ENCODE measurements around the gene INTS6. TPM values are rescaled to one million over a fixed set of nuclear protein-coding genes. Genes with fewer than 3 reads are reported as not detected.

The INTS6 gene
- total RNA-seq, 2 experiments from 2014 or later = 45.6 to 58.7 TPM

DNA sequence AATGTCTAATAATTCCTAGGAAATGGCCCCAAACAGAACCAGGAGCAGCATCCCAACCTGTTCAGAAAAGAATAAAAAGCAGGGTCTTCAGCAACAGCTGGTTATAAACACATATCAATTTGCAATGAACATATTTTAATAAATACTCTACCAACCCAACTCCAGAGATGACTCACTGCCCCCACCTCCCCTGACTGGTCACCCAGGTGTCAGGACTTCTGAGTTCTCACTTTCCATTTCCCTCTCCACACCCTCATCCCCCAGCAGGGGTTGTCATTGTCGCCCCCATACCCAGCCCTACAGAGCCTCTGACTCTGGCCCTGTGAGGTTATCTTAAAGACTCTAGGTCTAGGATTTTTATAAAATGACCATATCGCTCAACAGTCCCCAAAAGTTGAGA lies 106.4 kb downstream of the INTS6 start:
- Histone ChIP-seq H2AFZ (ENCODE audit: low read length) (no peak overlapping the region), H3K9me2 (ENCODE audit: insufficient read depth, low read length) (no peaks in the 10 kb centered on the region), H3K36me3 (ENCODE audit: insufficient read depth, low read length) (no peaks in the 10 kb centered on the region), H3K79me2 (ENCODE audit: insufficient read depth, low read depth, low read length) (no peaks in the 10 kb centered on the region), H3K4me1 (ENCODE audit: insufficient read depth, low read length, poor library complexity, severe bottlenecking) (no peaks in the 10 kb centered on the region), H3K9me3 (ENCODE audit: low read length) (no peaks in the 10 kb centered on the region), H3K27ac (ENCODE audit: low read depth, low read length, poor library complexity, severe bottlenecking) (no peak overlapping the region), H3K4me2 (ENCODE audit: low read length) (no peak overlapping the region), H4K20me1 (ENCODE audit: insufficient read depth, low read length) (no peaks in the 10 kb centered on the region), H3K4me3 (ENCODE audit: low read depth, low read length, poor library complexity, severe bottlenecking) (no peak overlapping the region)
- TF ChIP-seq EZH2phosphoT487 (IDR thresholded peaks at IDR 0.05; ENCODE audit: borderline replicate concordance, low read depth, low read length) = no peak
- TF ChIP-seq, protein P1, sequence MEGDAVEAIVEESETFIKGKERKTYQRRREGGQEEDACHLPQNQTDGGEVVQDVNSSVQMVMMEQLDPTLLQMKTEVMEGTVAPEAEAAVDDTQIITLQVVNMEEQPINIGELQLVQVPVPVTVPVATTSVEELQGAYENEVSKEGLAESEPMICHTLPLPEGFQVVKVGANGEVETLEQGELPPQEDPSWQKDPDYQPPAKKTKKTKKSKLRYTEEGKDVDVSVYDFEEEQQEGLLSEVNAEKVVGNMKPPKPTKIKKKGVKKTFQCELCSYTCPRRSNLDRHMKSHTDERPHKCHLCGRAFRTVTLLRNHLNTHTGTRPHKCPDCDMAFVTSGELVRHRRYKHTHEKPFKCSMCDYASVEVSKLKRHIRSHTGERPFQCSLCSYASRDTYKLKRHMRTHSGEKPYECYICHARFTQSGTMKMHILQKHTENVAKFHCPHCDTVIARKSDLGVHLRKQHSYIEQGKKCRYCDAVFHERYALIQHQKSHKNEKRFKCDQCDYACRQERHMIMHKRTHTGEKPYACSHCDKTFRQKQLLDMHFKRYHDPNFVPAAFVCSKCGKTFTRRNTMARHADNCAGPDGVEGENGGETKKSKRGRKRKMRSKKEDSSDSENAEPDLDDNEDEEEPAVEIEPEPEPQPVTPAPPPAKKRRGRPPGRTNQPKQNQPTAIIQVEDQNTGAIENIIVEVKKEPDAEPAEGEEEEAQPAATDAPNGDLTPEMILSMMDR (conservative IDR thresholded peaks at IDR 0.05; ENCODE audit: low read length) = no peak
- no peak for DNase-seq (ENCODE audit: low spot score)
- intact Hi-C loops (cut with micrococcal nuclease; ENCODE audit: unreplicated experiment) = no loop called here
- no TSS peak for BruUV-seq (replicated peaks)
- POLR2A ChIA-PET = interaction anchor here (1.2 kb wide), 1 partner anchor 12 kb away, joined by 3 read pairs; no protein-coding TSS in a partner anchor
- CTCF ChIA-PET (ENCODE audit: unreplicated experiment) = no interaction called here

GRCh38 chr13:51343475-51343874 lies 109.4 kb downstream of the INTS6 start:
- Histone ChIP-seq H3K4me1 (ENCODE audit: insufficient read depth, low read length, poor library complexity, severe bottlenecking) (no peaks in the 10 kb centered on the region), H3K79me2 (ENCODE audit: insufficient read depth, low read depth, low read length) (no peaks in the 10 kb centered on the region), H3K4me2 (ENCODE audit: low read length) (no peak overlapping the region), H3K36me3 (ENCODE audit: insufficient read depth, low read length) (no peaks in the 10 kb centered on the region), H4K20me1 (ENCODE audit: insufficient read depth, low read length) (no peaks in the 10 kb centered on the region), H3K9me3 (ENCODE audit: low read length) (no peaks in the 10 kb centered on the region), H3K4me3 (ENCODE audit: low read depth, low read length, poor library complexity, severe bottlenecking) (no peak overlapping the region), H3K9me2 (ENCODE audit: insufficient read depth, low read length) (no peaks in the 10 kb centered on the region), H2AFZ (ENCODE audit: low read length) (no peak overlapping the region), H3K27ac (ENCODE audit: low read depth, low read length, poor library complexity, severe bottlenecking) (no peak overlapping the region)
- ChIA-PET POLR2A (interaction anchor here (0.6 to 1.1 kb wide), 3 partner anchors 33 to 92 kb away, joined by 3 read pairs; no protein-coding TSS in a partner anchor), CTCF (ENCODE audit: unreplicated experiment) (no interaction called here)
- DNase-seq (ENCODE audit: low spot score) = no peak
- intact Hi-C loops (cut with micrococcal nuclease; ENCODE audit: unreplicated experiment) = no loop called here
- TF ChIP-seq, protein P1 (conservative IDR thresholded peaks at IDR 0.05; ENCODE audit: low read length) = no peak
- TF ChIP-seq EZH2phosphoT487 (IDR thresholded peaks at IDR 0.05; ENCODE audit: borderline replicate concordance, low read depth, low read length) = no peak
- BruUV-seq (replicated peaks) = no TSS peak

DNA sequence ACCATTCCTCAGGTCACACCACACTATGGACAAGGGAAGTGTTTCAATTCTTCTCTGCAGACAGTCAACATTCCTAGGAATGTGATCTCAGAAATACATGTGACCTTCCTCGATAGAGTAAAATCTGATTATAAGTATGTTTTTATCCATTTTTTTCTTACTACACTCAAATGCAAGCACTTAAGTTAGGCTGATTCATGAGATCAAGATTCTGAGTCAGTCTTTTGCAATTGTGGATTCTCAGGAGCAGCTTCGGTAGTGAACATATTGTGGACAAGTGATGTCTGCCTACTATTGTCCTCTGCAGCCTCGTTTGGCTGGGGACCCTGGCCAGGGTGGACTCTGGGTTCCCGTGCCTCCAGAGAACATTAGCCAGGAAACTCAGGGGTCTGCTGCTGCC lies 110.1 kb downstream of the INTS6 start:
- TF ChIP-seq EZH2phosphoT487 (IDR thresholded peaks at IDR 0.05; ENCODE audit: borderline replicate concordance, low read depth, low read length) = no peak
- TF ChIP-seq, protein P1 (conservative IDR thresholded peaks at IDR 0.05; ENCODE audit: low read length) = no peak
- intact Hi-C loops (cut with micrococcal nuclease; ENCODE audit: unreplicated experiment) = no loop called here
- Histone ChIP-seq H3K4me1 (ENCODE audit: insufficient read depth, low read length, poor library complexity, severe bottlenecking) (no peaks in the 10 kb centered on the region), H3K4me3 (ENCODE audit: low read depth, low read length, poor library complexity, severe bottlenecking) (no peak overlapping the region), H3K9me2 (ENCODE audit: insufficient read depth, low read length) (no peaks in the 10 kb centered on the region), H3K36me3 (ENCODE audit: insufficient read depth, low read length) (no peaks in the 10 kb centered on the region), H4K20me1 (ENCODE audit: insufficient read depth, low read length) (no peaks in the 10 kb centered on the region), H3K79me2 (ENCODE audit: insufficient read depth, low read depth, low read length) (no peaks in the 10 kb centered on the region), H2AFZ (ENCODE audit: low read length) (no peak overlapping the region), H3K9me3 (ENCODE audit: low read length) (no peaks in the 10 kb centered on the region), H3K27ac (ENCODE audit: low read depth, low read length, poor library complexity, severe bottlenecking) (no peak overlapping the region), H3K4me2 (ENCODE audit: low read length) (no peak overlapping the region)
- DNase-seq (ENCODE audit: low spot score) = no peak
- ChIA-PET CTCF (ENCODE audit: unreplicated experiment) (no interaction called here), POLR2A (interaction anchor here (0.5 kb wide), 1 partner anchor 1691 kb away, joined by 3 read pairs; no protein-coding TSS in a partner anchor)
- BruUV-seq (replicated peaks) = no TSS peak

Measured in OCI-LY7 (cell line).